Suprapubic skin (tissue), 4 donors: ENCODE data around the gene GNAZ. TPM values are rescaled to one million over a fixed set of nuclear protein-coding genes. Genes with fewer than 3 reads are reported as not detected.

ENCODE experiments used
- DNase-seq, 2 donors: peaks; one replicate each; pipeline ENCODE4 v3.0.0-alpha.2; 2019; ENCODE audit warnings: low spot score in 2 of 2
- H3K27ac ChIP-seq: fragments of 200-600 bp; sonication (generic); one replicate; pipeline ENCODE4 v1.5.1; 2019
- H3K27me3 ChIP-seq: fragments of 200-600 bp; sonication (generic); one replicate; pipeline ENCODE4 v1.5.1; 2019
- H3K36me3 ChIP-seq: fragments of 200-600 bp; sonication (generic); one replicate; pipeline ENCODE4 v1.5.1; 2019
- H3K4me1 ChIP-seq: fragments of 200-600 bp; sonication (generic); one replicate; pipeline ENCODE4 v1.5.1; 2019
- H3K4me3 ChIP-seq: fragments of 200-600 bp; sonication (generic); one replicate; pipeline ENCODE4 v1.5.1; 2019; ENCODE audit warnings: mild to moderate bottlenecking
- H3K9me3 ChIP-seq: fragments of 200-600 bp; sonication (generic); one replicate; pipeline ENCODE4 v1.5.1; 2019
- CTCF ChIP-seq, 2 donors: fragments of 200-600 bp in 1 of 2; fragments of 450-650 bp in 1 of 2; sonication (generic) in 1 of 2; IDR thresholded peaks; one replicate each; pipeline ENCODE4 v1.5.1; 2016 to 2019; ENCODE audit warnings: antibody characterized with exemption in 2 of 2, mild to moderate bottlenecking in 1 of 2, moderate library complexity in 1 of 2
- EP300 ChIP-seq: sonication (generic); formaldehyde crosslinking; IDR thresholded peaks from one replicate; pipeline ENCODE4 v1.6.1; 2017; ENCODE audit warnings: antibody characterized with exemption
- POLR2A ChIP-seq, 2 donors: fragments of 450-650 bp; IDR thresholded peaks; one replicate each; pipeline ENCODE4 v1.6.1; 2017; ENCODE audit warnings: antibody characterized with exemption in 2 of 2, mild to moderate bottlenecking in 2 of 2, moderate library complexity in 2 of 2
- POLR2AphosphoS5 ChIP-seq, 3 donors: sonication (generic); formaldehyde crosslinking; IDR thresholded peaks; one replicate each; pipeline ENCODE4 v1.6.1; 2017; ENCODE audit warnings: antibody characterized with exemption in 3 of 3
- WGBS: methylation state at CpG from one replicate; pipeline ENCODE4 v1.1.5; 2018; 5-methylcytosine and 5-hydroxymethylcytosine counted together
- total RNA-seq, 4 donors: library from RNA; depleted of rRNA; stranded (reverse); fragments of >200 nt; gene quantifications; one replicate each; pipeline ENCODE4 v1.1.0, GENCODE V29; 2016

The GNAZ gene
- total RNA-seq, 4 donors from 2014 or later, result 2.1 to 5.8 (median 3.0) TPM

DNA sequence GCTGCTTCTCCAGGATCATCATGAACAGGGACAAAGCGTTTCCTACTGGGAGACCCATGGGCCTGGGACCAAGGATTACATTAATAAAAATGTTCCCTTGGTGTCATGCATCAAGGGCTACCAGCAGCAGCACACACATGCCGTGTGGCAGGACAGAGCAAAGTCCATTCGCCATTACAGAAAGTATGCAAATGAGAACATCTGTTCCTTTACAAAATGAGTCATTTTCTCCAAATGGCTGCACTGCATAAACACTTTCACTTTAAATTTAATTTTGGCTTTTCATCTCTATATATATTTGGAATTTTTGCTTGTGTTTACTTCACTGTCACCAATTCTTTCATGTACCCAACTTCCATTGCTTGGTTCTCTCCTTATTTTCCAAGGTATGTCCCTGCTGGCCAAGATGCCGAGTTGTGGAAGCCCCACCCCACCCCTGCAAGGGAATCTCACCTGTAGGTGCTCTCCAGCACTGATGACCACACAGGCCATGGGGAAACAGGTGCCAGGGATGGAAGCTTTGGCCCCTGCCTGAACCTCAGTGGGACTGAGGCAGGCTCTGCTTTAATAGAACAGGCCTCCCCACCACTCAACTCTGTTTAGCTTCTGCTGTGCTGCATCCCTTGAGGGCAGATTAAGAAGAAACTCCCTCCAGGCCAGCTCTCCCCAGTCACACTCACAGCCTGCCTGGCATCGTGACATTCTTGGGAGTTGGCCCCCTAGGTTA is 15.6 kb upstream of the GNAZ start:
- TF ChIP-seq CTCF (IDR thresholded peaks at IDR 0.05) (no peak), POLR2A (IDR thresholded peaks at IDR 0.05) (no peak), EP300 (no peak), POLR2AphosphoS5 (IDR thresholded peaks at IDR 0.05) (no peak)
- H3K9me3 ChIP-seq, result no peaks in the 10 kb centered on the region
- no peaks in the 10 kb centered on the region for H3K36me3 ChIP-seq
- WGBS, result 72% methylated on average over 5 of the region's 5 CpGs
- no peaks in the 10 kb centered on the region for H3K4me1 ChIP-seq
- DNase-seq, result no peak
- no peak overlapping the region for H3K4me3 ChIP-seq
- peaks cover 5% of the 10 kb centered on the region for H3K27me3 ChIP-seq
- no peak overlapping the region for H3K27ac ChIP-seq

DNA sequence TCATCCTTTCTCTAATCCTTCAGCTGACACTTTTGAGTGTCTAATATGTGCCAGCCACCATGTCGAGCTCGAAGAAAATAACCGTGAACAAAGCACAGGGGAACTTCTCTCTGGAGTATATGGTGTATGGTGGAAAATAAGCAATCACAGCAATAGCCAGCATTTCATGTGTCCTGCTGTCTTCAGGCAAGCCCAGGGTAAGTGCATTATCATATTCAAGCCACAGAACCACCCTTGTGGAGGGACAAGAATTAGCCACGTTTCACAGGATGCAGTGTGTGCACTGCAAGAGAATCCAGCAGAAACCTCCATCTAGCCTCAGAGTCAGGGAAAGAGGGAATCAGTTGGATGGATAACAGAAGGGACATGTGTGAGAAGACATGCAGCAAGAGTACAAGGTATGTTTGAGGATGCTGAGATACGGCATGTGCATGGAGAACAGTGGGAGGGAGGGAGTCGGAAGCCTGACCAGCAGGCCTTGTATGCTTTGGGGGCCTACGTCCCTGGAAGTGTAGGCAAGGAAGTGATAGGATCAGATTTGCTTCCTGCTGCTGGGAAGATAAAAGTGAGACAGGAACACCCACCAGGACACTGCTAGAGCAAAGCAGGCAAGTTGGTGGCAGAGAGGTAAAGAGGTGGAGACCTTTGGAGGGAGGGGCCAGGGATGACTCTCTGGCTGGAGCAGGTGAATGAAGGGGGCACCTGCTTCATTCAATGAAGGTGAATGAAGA is 14.7 kb upstream of the GNAZ start:
- WGBS, result 80% methylated on average over 7 of the region's 7 CpGs
- Histone ChIP-seq H3K4me1 (no peaks in the 10 kb centered on the region), H3K27ac (no peak overlapping the region), H3K36me3 (no peaks in the 10 kb centered on the region), H3K4me3 (no peak overlapping the region), H3K9me3 (no peaks in the 10 kb centered on the region), H3K27me3 (peaks cover 5% of the 10 kb centered on the region)
- TF ChIP-seq POLR2AphosphoS5 (IDR thresholded peaks at IDR 0.05), result no peak
- TF ChIP-seq CTCF (IDR thresholded peaks at IDR 0.05), result no peak
- no peak for TF ChIP-seq POLR2A (IDR thresholded peaks at IDR 0.05)
- TF ChIP-seq EP300, result no peak
- no peak for DNase-seq

DNA sequence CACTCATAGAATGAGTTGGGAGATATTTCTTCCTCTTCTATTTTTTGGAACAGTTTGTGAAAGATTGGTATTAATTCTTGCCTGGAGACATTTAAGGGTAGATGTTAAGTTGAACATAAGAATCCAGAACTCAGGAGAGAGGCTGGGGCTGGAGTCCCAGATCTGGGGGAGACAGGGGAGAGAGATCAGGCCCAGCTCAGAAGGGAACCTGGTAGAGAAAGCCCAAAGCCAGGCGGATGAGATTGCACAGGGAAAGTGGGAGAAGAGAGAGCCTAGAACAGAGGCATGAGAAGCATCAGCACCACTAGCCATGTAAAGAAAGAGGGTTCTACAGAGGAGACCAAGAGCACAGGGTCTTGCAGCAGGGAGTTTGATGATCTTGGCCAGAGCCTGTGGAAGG is 13.0 kb upstream of the GNAZ start:
- Histone ChIP-seq H3K4me3 (no peak overlapping the region), H3K27ac (no peak overlapping the region)

DNA sequence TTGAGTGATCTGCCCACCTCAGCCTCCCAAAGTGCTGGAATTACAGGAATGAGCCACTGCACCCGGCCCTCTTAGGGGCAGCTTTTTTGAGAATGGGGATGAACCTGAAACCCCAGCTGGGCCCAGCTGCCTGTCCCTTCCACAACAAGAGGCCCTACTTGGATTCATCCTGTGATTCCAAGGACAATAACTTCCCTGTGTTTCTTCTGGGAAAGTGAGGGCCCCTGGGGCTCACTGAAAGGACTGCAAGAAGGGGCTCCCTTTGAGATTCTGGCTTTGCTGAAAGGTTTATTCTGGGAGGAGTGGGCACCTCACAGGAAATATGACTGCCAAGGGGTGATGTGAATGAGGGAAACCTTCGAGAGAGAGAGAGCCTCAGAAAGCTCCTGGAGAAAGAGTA is 12.3 kb upstream of the GNAZ start:
- no peak overlapping the region for H3K4me3 ChIP-seq
- no peaks in the 10 kb centered on the region for H3K4me1 ChIP-seq
- no peak for DNase-seq

More for the DNA sequence above, 13.0 kb upstream of the GNAZ start:
- TF ChIP-seq POLR2AphosphoS5 (IDR thresholded peaks at IDR 0.05) (no peak), EP300 (no peak), POLR2A (IDR thresholded peaks at IDR 0.05) (no peak), CTCF (IDR thresholded peaks at IDR 0.05) (no peak)
- peaks cover 5% of the 10 kb centered on the region for H3K27me3 ChIP-seq
- WGBS, result 0% methylated on average over 1 of the region's 1 CpG
- no peaks in the 10 kb centered on the region for H3K9me3 ChIP-seq
- DNase-seq, result no peak
- no peaks in the 10 kb centered on the region for H3K36me3 ChIP-seq
- H3K4me1 ChIP-seq, result no peaks in the 10 kb centered on the region

More for the DNA sequence above, 12.3 kb upstream of the GNAZ start:
- Histone ChIP-seq H3K36me3 (no peaks in the 10 kb centered on the region), H3K27ac (no peak overlapping the region), H3K9me3 (no peaks in the 10 kb centered on the region), H3K27me3 (peaks cover 5% of the 10 kb centered on the region)
- no peak for TF ChIP-seq EP300
- no peak for TF ChIP-seq POLR2A (IDR thresholded peaks at IDR 0.05)
- no peak for TF ChIP-seq POLR2AphosphoS5 (IDR thresholded peaks at IDR 0.05)
- no peak for TF ChIP-seq CTCF (IDR thresholded peaks at IDR 0.05)
- WGBS, result 63% methylated on average over 2 of the region's 2 CpGs
